AG09309 (cell line): Measurements from ENCODE around the gene SLC1A3.

Experiments
- DNase-seq: peaks from one replicate; pipeline ENCODE4 v3.0.0-alpha.2; 2010; ENCODE audit warnings: low read depth
- H3K4me3 ChIP-seq: 2 replicates; pipeline ENCODE4 v1.5.1; 2011; ENCODE audit warnings: mild to moderate bottlenecking, low read depth, low read length, moderate library complexity; ENCODE audit not compliant: control insufficient read depth
- CTCF ChIP-seq: IDR thresholded peaks from 2 replicates; pipeline ENCODE4 v1.5.1; 2011; ENCODE audit warnings: mild to moderate bottlenecking, low read depth, low read length, inconsistent platforms; ENCODE audit not compliant: insufficient read depth, control insufficient read depth; ENCODE audit errors: missing control alignments

Gene SLC1A3

GRCh38 chr5:36659411-36659810 lies 53.0 kb downstream of the SLC1A3 start:
- DNase-seq: no peak
- H3K4me3 ChIP-seq: no peak overlapping the region
- no peak for TF ChIP-seq CTCF

GRCh38 chr5:36660397-36661049 lies 54.1 kb downstream of the SLC1A3 start:
- TF ChIP-seq CTCF: no peak
- H3K4me3 ChIP-seq: no peak overlapping the region
- DNase-seq: no peak

- no peak for DNase-seq
- no peak overlapping the region for H3K4me3 ChIP-seq
- no peak for TF ChIP-seq CTCF
Observed at GRCh38 chr5:36661456-36662220, 55.2 kb downstream of the SLC1A3 start.

- no peak overlapping the region for H3K4me3 ChIP-seq
- TF ChIP-seq CTCF: no peak
- no peak for DNase-seq
Observed at GRCh38 chr5:36662291-36662851, 56.0 kb downstream of the SLC1A3 start.

- no peak for TF ChIP-seq CTCF
- no peak for DNase-seq
- no peak overlapping the region for H3K4me3 ChIP-seq
Observed at GRCh38 chr5:36664766-36665165, 58.4 kb downstream of the SLC1A3 start.

GRCh38 chr5:36665628-36666027 lies 59.2 kb downstream of the SLC1A3 start:
- H3K4me3 ChIP-seq: no peak overlapping the region
- TF ChIP-seq CTCF: no peak
- DNase-seq: no peak
